ENCODE results near the gene RAET1G. TPM values are rescaled to one million over a fixed set of nuclear protein-coding genes. Genes with fewer than 3 reads are reported as not detected.

RAET1G gene
- total and polyA plus RNA-seq, 9 of the 15 experiments (the other 6 are each of a cell fraction or from before 2014, with no cell fraction given): 0.11 TPM; not detected in 8

- TF ChIP-seq ZNF398 (CRISPR knock-in tag; IDR thresholded peaks at IDR 0.05) (no peak), DNMT1 (IDR thresholded peaks at IDR 0.05) (no peak), ZNF239 (CRISPR knock-in tag; IDR thresholded peaks at IDR 0.05) (no peak), PHF20 (IDR thresholded peaks at IDR 0.05; ENCODE audit: partially characterized antibody) (no peak), ARHGAP35 (IDR thresholded peaks at IDR 0.05; ENCODE audit: partially characterized antibody) (no peak), ZBTB2 (IDR thresholded peaks at IDR 0.05) (no peak), BRCA1 (IDR thresholded peaks at IDR 0.05) (no peak), BRCA1 (CRISPR knock-in tag; IDR thresholded peaks at IDR 0.05) (no peak), ZNF696 (CRISPR knock-in tag; conservative IDR thresholded peaks at IDR 0.05) (no peak), DEAF1 (CRISPR knock-in tag; IDR thresholded peaks at IDR 0.05) (peak; percentile 94), CCNT2 (IDR thresholded peaks at IDR 0.05; ENCODE audit: borderline replicate concordance, extremely low read depth, insufficient read length, low read depth, low read length) (no peak), HMGN3 (IDR thresholded peaks at IDR 0.05; ENCODE audit: borderline replicate concordance, extremely low read depth, insufficient read length, low read depth, low read length) (no peak), ARID3B (CRISPR knock-in tag; IDR thresholded peaks at IDR 0.05; ENCODE audit: borderline replicate concordance) (0 out of 2 replicates have a peak, but pooled peaks have one; percentile 22), NR0B1 (IDR thresholded peaks at IDR 0.05; ENCODE audit: partially characterized antibody) (no peak), DACH1 (IDR thresholded peaks at IDR 0.05; ENCODE audit: partially characterized antibody) (no peak), PML (IDR thresholded peaks at IDR 0.05; ENCODE audit: low read length) (no peak), ZNF311 (CRISPR knock-in tag; IDR thresholded peaks at IDR 0.05) (no peak)
These were observed 3.3 kb upstream of the RAET1G start (continued) for GRCh38 chr6:149925974-149926777.
